Naive B cell (primary cell): ENCODE data around the gene RAD51B. TPM values are rescaled to one million over a fixed set of nuclear protein-coding genes. Genes with fewer than 3 reads are reported as not detected.

Experiments
- ATAC-seq, 2 donors: fragments of 150-1000 bp; cut with Tn5 transposase; 2 replicates each; pipeline ENCODE4 v1.10.0; 2021; ENCODE audit warnings: low read depth in 2 of 2, mild to moderate bottlenecking in 2 of 2, moderate library complexity in 2 of 2
- DNase-seq: peaks from one replicate; pipeline ENCODE4 v3.0.0; 2022
- H3K27ac Mint-ChIP-seq, 6 donors: one replicate each; pipeline ENCODE4 v1.8.0; 2020 to 2022; ENCODE audit warnings: mild to moderate bottlenecking in 6 of 6, mixed read lengths in 6 of 6, moderate library complexity in 5 of 6, inconsistent platforms in 2 of 6
- H3K27me3 Mint-ChIP-seq, 3 donors: one replicate each; pipeline ENCODE4 v1.8.0; 2021 to 2022; ENCODE audit warnings: mixed read lengths in 3 of 3, mild to moderate bottlenecking in 1 of 3
- H3K36me3 Mint-ChIP-seq, 2 donors: one replicate each; pipeline ENCODE4 v1.8.0; 2020 to 2022; ENCODE audit warnings: mixed read lengths in 2 of 2, inconsistent platforms in 1 of 2, mild to moderate bottlenecking in 1 of 2
- H3K4me1 Mint-ChIP-seq, 3 donors: one replicate each; pipeline ENCODE4 v1.8.0; 2020 to 2022; ENCODE audit warnings: mixed read lengths in 3 of 3, inconsistent platforms in 1 of 3, mild to moderate bottlenecking in 1 of 3, moderate library complexity in 1 of 3
- H3K4me3 Mint-ChIP-seq, 8 donors: one replicate each; pipeline ENCODE4 v1.8.0; 2020 to 2022; ENCODE audit warnings: mild to moderate bottlenecking in 8 of 8, mixed read lengths in 8 of 8, moderate library complexity in 8 of 8, inconsistent platforms in 2 of 8
- H3K9me3 Mint-ChIP-seq, 7 donors: one replicate each; pipeline ENCODE4 v1.8.0; 2020 to 2022; ENCODE audit warnings: mixed read lengths in 7 of 7, mild to moderate bottlenecking in 5 of 7, inconsistent platforms in 2 of 7, moderate library complexity in 1 of 7
- polyA plus RNA-seq, 6 donors: library from polyadenylated mRNA; unstranded; fragments of 300-500 nt; fragmentation: Illumina TruSeq; gene quantifications; one replicate each; pipeline ENCODE4 v1.2.3, GENCODE V29; 2021; ENCODE audit warnings: low read depth in 6 of 6

RAD51B gene
- polyA plus RNA-seq, 6 donors from 2014 or later = 27.4 to 37.2 (median 31.8) TPM

- peak overlapping the region in 2 of 8 donors; percentile 35 to 61 for H3K4me3 Mint-ChIP-seq
Observed at GRCh38 chr14:68739701-68740100, 920.1 kb downstream of the RAD51B start.

GRCh38 chr14:68740788-68741476 lies 921.4 kb downstream of the RAD51B start:
- H3K36me3 Mint-ChIP-seq = no peaks in the 10 kb centered on the region
- DNase-seq (no peak), ATAC-seq (no peak)
- H3K27ac Mint-ChIP-seq = peak overlapping the region in 4 of 6 donors; percentile 70 to 98 (median 94)
- H3K27me3 Mint-ChIP-seq = no peaks in the 10 kb centered on the region
- H3K4me3 Mint-ChIP-seq = peak overlapping the region in 5 of 8 donors; percentile 32 to 75 (median 40)
- H3K9me3 Mint-ChIP-seq = no peaks in the 10 kb centered on the region
- H3K4me1 Mint-ChIP-seq = peaks cover 58 to 83% (median 68%) of the 10 kb centered on the region in 3 donors

More at GRCh38 chr14:68739701-68740100, 920.1 kb downstream of the RAD51B start:
- peaks cover 58 to 82% (median 75%) of the 10 kb centered on the region in 3 donors for H3K4me1 Mint-ChIP-seq
- no peaks in the 10 kb centered on the region for H3K36me3 Mint-ChIP-seq
- H3K27me3 Mint-ChIP-seq = no peaks in the 10 kb centered on the region
- no peak for DNase-seq
- peak overlapping the region in 1 of 6 donors; percentile 92 for H3K27ac Mint-ChIP-seq
- H3K9me3 Mint-ChIP-seq = no peaks in the 10 kb centered on the region
- no peak for ATAC-seq

DNA sequence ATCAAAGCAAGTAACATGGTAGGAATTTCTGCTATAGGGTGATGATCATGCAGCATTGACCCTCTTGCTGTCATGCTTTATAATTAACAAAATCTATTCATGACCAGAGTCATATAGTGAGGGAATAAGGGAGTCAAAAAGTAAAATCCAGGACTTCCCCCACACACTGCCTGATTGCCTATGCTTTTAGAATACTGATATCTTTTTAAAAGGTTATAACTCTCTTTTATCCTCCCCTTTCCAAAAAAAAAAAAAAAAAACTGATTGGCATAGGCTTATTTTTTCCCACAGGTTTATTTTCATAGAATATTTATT lies 921.9 kb downstream of the RAD51B start:
- no peak for DNase-seq
- peak overlapping the region in 6 of 8 donors; percentile 42 to 87 (median 76) for H3K4me3 Mint-ChIP-seq
- H3K4me1 Mint-ChIP-seq = peaks cover 53 to 77% (median 63%) of the 10 kb centered on the region in 3 donors
- H3K27me3 Mint-ChIP-seq = no peaks in the 10 kb centered on the region
- H3K9me3 Mint-ChIP-seq = no peaks in the 10 kb centered on the region
- no peaks in the 10 kb centered on the region for H3K36me3 Mint-ChIP-seq
- no peak for ATAC-seq
- peak overlapping the region; percentile 83 to 98 (median 92) for H3K27ac Mint-ChIP-seq

GRCh38 chr14:68741839-68742470 lies 922.4 kb downstream of the RAD51B start:
- Mint-ChIP-seq H3K36me3 (no peaks in the 10 kb centered on the region), H3K4me1 (peaks cover 51 to 73% (median 58%) of the 10 kb centered on the region in 3 donors), H3K27ac (peak overlapping the region; percentile 83 to 98 (median 92)), H3K27me3 (no peaks in the 10 kb centered on the region), H3K4me3 (peak overlapping the region; percentile 42 to 87 (median 72)), H3K9me3 (no peaks in the 10 kb centered on the region)
- DNase-seq (peak; percentile 93), ATAC-seq (peak; percentile 89 to 90)

GRCh38 chr14:68744613-68745012 lies 925.0 kb downstream of the RAD51B start:
- no peak overlapping the region for H3K4me3 Mint-ChIP-seq
- no peaks in the 10 kb centered on the region for H3K27me3 Mint-ChIP-seq
- no peak for DNase-seq
- H3K9me3 Mint-ChIP-seq = no peaks in the 10 kb centered on the region
- ATAC-seq = no peak
- peaks cover 46 to 56% (median 47%) of the 10 kb centered on the region in 3 donors for H3K4me1 Mint-ChIP-seq
- peak overlapping the region in 1 of 6 donors; percentile 5 for H3K27ac Mint-ChIP-seq
- H3K36me3 Mint-ChIP-seq = no peaks in the 10 kb centered on the region

DNA sequence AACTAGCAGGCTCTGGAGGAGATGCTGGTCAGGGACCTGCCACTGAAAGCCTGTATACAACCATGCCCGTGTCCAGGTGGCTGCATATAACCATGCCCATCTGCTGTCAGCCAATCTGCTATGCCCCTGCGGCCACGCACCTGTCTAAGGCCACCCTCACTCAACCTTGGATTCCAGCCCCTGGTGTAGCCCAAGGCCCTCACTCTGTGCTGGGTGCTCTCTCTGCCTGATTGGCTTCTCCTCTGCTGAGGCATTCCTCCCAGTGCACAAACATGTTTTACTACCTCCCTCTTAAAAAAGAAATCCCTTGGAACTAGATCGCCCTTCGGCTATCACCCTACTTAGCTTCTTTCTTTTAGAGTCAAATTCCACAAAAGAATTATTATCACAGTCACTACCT lies 927.8 kb downstream of the RAD51B start:
- ATAC-seq (no peak), DNase-seq (no peak)
- Mint-ChIP-seq H3K9me3 (no peaks in the 10 kb centered on the region), H3K36me3 (no peaks in the 10 kb centered on the region), H3K27ac (no peak overlapping the region), H3K27me3 (no peaks in the 10 kb centered on the region), H3K4me3 (no peak overlapping the region), H3K4me1 (peaks cover 24 to 34% (median 26%) of the 10 kb centered on the region in 3 donors)

GRCh38 chr14:68748260-68748659 lies 928.7 kb downstream of the RAD51B start:
- peak overlapping the region in 1 of 8 donors; percentile 57 for H3K4me3 Mint-ChIP-seq

GRCh38 chr14:68748691-68749090 lies 929.1 kb downstream of the RAD51B start:
- Mint-ChIP-seq H3K4me3 (no peak overlapping the region), H3K4me1 (peaks cover 13 to 21% (median 15%) of the 10 kb centered on the region in 3 donors), H3K27ac (no peak overlapping the region), H3K36me3 (no peaks in the 10 kb centered on the region), H3K27me3 (no peaks in the 10 kb centered on the region), H3K9me3 (no peaks in the 10 kb centered on the region)
- DNase-seq (no peak), ATAC-seq (no peak)

More at GRCh38 chr14:68748260-68748659, 928.7 kb downstream of the RAD51B start:
- H3K4me1 Mint-ChIP-seq = peaks cover 16 to 25% (median 17%) of the 10 kb centered on the region in 3 donors
- H3K27ac Mint-ChIP-seq = peak overlapping the region in 1 of 6 donors; percentile 61
- DNase-seq = no peak
- no peaks in the 10 kb centered on the region for H3K9me3 Mint-ChIP-seq
- H3K36me3 Mint-ChIP-seq = no peaks in the 10 kb centered on the region
- H3K27me3 Mint-ChIP-seq = no peaks in the 10 kb centered on the region
- ATAC-seq = no peak

GRCh38 chr14:68749487-68750475 lies 930.2 kb downstream of the RAD51B start:
- H3K4me3 Mint-ChIP-seq = no peak overlapping the region
- H3K36me3 Mint-ChIP-seq = no peaks in the 10 kb centered on the region
- peaks cover 10 to 14% (median 10%) of the 10 kb centered on the region in 3 donors for H3K4me1 Mint-ChIP-seq
- no peaks in the 10 kb centered on the region for H3K27me3 Mint-ChIP-seq
- no peaks in the 10 kb centered on the region for H3K9me3 Mint-ChIP-seq
- H3K27ac Mint-ChIP-seq = peak overlapping the region in 1 of 6 donors; percentile 45
- no peak for DNase-seq
- no peak for ATAC-seq

- Mint-ChIP-seq H3K9me3 (no peaks in the 10 kb centered on the region), H3K27me3 (no peaks in the 10 kb centered on the region), H3K4me1 (peaks cover 19 to 34% (median 31%) of the 10 kb centered on the region in 3 donors), H3K27ac (peak overlapping the region in 2 of 6 donors; percentile 49 to 57), H3K4me3 (no peak overlapping the region), H3K36me3 (no peaks in the 10 kb centered on the region)
- DNase-seq (no peak), ATAC-seq (no peak)
Observed at GRCh38 chr14:68752271-68753006, 932.9 kb downstream of the RAD51B start.

- DNase-seq (no peak), ATAC-seq (no peak)
- H3K9me3 Mint-ChIP-seq = no peaks in the 10 kb centered on the region
- no peak overlapping the region for H3K4me3 Mint-ChIP-seq
- H3K27me3 Mint-ChIP-seq = no peaks in the 10 kb centered on the region
- H3K27ac Mint-ChIP-seq = peak overlapping the region in 1 of 6 donors; percentile 37
- H3K4me1 Mint-ChIP-seq = peaks cover 18 to 42% (median 40%) of the 10 kb centered on the region in 3 donors
- H3K36me3 Mint-ChIP-seq = no peaks in the 10 kb centered on the region
Observed at GRCh38 chr14:68753690-68754089, 934.1 kb downstream of the RAD51B start.

- Mint-ChIP-seq H3K27me3 (no peaks in the 10 kb centered on the region), H3K36me3 (no peaks in the 10 kb centered on the region), H3K4me3 (no peak overlapping the region), H3K4me1 (peaks cover 18 to 48% (median 44%) of the 10 kb centered on the region in 3 donors), H3K9me3 (no peaks in the 10 kb centered on the region), H3K27ac (no peak overlapping the region)
- ATAC-seq = no peak
- DNase-seq = no peak
Observed at GRCh38 chr14:68755016-68755353, 935.4 kb downstream of the RAD51B start.
